RPMI7951 (cell line): ENCODE data around the gene MAGED1. TPM values are rescaled to one million over a fixed set of nuclear protein-coding genes. Genes with fewer than 3 reads are reported as not detected.
A peak's percentile ranks its signal among the peaks of the same experiment; 100 is the strongest.
"Not testable (repeated sequence)": the region's sequence is repeated elsewhere in the genome, so short reads cannot be mapped to it uniquely, and the experiment has no call there.

Source experiments
- DNase-seq: peaks from one replicate; pipeline ENCODE4 v3.0.0-alpha.2; 2012; ENCODE audit warnings: low read depth
- total RNA-seq: library from RNA; depleted of rRNA; stranded (reverse); fragments of >200 nt; shearing (Covaris generic); gene quantifications from 2 replicates; pipeline ENCODE4 v1.2.3, GENCODE V29; 2014; rRNA removed

Gene MAGED1
- total RNA-seq, 1 experiment from 2014 or later = 245 TPM

DNA sequence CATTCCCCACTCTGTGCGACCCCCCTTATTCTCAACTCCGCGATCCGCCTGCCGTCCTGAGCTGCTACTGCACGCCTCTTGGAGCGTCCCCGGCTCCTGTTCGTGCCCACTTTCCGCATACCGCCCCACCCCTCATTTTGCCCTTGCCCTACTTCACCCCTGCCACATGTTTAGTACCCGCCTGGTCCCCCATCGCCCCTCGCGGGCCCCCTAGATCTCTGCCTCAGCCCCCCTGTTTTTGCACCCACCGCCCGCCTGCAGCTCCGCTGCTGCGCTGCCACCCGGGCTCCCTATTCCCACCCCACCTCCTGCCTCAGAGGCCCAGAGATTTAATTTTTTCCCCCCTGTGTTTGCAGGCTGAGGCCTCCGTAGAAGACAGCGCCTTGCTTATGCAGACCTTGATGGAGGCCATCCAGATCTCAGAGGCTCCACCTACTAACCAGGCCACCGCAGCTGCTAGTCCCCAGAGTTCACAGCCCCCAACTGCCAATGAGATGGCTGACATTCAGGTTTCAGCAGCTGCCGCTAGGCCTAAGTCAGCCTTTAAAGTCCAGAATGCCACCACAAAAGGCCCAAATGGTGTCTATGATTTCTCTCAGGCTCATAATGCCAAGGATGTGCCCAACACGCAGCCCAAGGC, 1.4 kb downstream of the MAGED1 start:
- DNase-seq = peak; percentile 64

DNA sequence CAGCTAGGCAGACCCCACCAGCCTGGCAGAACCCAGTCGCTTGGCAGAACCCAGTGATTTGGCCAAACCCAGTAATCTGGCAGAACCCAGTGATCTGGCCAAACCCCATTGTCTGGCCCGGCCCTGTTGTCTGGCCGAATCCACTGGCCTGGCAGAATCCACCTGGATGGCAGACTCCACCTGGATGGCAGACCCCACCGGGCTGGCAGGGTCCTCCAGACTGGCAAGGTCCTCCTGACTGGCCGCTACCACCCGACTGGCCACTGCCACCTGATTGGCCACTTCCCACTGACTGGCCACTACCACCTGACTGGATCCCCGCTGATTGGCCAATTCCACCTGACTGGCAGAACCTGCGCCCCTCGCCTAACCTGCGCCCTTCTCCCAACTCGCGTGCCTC, 3.2 kb downstream of the MAGED1 start:
- no peak for DNase-seq

DNA sequence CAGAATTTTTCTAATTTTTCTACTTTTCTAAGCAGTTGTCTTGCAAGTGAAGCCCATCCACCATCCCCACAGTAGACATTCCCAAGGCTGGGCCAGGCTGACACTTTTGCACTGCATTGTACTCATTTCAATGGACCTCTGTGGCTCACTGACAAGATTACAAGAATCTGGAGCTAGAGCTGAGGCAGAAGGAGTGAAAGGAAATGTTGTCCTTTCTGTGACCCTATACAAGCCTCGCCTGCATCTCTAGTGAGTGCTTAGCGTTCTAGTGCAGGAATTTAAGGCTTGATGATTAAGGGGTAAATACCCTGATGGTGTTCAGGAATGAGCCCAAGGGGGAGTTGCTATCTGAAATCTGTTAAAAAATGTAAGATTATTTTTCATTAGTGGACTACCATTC, 6.3 kb downstream of the MAGED1 start:
- DNase-seq = no peak

DNA sequence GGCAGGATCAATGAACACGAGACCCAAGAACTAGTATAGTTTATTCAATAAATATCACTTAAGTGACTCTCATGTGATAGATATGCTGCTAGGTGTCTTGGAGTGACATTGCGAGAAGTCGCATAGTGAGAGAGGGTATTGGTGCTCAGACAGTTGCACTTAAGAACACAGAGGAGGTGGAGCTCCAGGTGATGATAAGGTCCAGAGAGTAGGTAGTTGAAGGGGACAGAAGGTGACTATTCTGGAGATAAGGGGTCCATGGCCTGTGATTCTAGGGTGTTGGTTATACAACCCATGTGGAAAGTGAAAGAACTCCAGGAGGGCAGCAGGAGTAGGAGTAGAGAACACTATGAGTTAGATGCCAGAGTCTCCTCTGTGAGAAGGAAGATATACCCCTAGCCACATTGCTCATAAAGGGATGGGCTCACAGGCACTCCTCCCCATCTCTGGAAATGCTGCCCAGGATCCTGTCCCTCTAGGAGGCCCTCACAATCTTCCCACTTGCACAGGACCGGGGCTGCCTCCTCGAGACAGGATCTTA, 9.2 kb downstream of the MAGED1 start:
- DNase-seq = no peak

- not testable (repeated sequence) for DNase-seq
Measured at GRCh38 chrX:51905152-51905551, 11.7 kb downstream of the MAGED1 start.

DNA sequence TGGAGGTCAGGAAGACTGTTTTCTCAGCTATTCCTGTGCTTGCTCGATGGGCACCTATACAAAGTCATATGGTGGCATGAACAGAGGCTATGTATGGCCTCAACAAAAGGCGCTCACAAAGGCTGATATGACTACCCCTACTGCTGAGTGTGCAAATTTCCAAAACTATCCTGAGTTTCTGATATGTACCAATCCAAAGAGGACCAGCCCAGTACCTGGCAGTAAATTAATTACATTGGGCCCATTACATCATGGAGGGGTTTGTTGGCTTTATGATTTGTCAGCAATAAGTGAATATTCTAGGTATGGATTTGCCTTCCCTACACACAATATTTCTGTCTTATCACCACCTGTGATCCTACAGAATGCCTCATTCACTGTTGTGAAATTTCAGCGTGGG, 12.3 kb downstream of the MAGED1 start:
- no peak for DNase-seq

GRCh38 chrX:51917604-51918003, 24.2 kb downstream of the MAGED1 start:
- no peak for DNase-seq

GRCh38 chrX:51922561-51922960, 29.1 kb downstream of the MAGED1 start:
- no peak for DNase-seq

DNA sequence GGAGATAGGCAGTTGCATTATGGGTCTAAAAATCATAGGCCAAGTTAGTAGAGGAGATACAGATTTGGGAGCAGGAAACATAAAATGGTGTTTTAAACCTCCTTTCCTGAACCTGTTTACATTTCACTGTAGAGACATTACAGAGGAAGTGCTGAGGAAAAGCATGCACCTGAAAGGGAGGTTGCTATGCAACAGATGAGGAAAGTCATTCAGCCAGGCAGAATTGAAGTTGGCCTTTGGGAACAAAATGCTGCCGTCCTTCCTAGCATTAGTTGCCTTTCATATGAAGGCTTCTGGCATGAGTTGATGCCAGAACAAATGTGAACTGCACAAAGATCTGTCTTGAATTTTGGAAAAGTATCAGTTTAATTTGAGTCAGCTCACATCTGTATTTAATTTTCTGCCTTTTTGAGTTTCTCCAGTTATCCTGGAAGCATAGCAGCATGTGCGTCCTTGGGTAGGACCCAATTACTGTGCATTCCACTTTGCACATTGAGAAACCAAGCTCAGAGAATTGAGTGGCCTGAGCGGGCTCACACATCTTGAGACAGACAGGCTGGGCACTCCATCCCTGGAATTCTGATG, 38.2 kb downstream of the MAGED1 start:
- peak; percentile 5 for DNase-seq

Other genes with a start within 250 kb of the MAGED1 start
- gene CENPVL2, start 210.8 kb upstream of the MAGED1 start, total RNA-seq = not detected in 2 replicates
- gene CENPVL1, start 183.1 kb upstream of the MAGED1 start, total RNA-seq = not detected in 2 replicates
- 7.3 and 11.3 TPM in 2 replicates for gene GSPT2, start 150.2 kb upstream of the MAGED1 start, total RNA-seq
- 2.2 and 3.2 TPM in 2 replicates for gene MAGED4B, start 175.6 kb downstream of the MAGED1 start, total RNA-seq